ENCODE results near the gene NID2.

Gene NID2

DNA sequence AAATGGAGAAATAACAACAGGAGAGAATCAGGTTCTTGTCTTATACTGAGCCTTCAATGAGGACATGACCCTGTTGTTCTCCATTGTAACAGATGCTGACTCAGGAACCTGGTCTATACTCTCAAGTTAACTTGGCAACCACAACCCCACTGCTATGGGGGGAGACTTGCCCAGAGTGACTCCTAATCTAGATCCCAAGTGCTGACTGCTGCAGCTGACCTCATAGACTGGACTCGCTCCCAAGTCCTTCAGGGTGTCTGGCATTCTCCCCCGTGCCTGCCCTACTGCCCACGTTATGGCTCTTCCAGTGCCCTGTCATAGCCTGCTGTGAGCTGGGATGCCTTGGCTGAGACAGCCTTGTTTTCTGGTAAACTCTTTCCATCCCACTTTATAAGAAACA lies 37.1 kb downstream of the NID2 start:
- DNase-seq (ENCODE audit: low read depth in 2 of 3, low spot score in 2 of 3), result no peak

GRCh38 chr14:52029881-52030280 lies 39.0 kb downstream of the NID2 start:
- no peak for DNase-seq (ENCODE audit: low read depth in 2 of 3, low spot score in 2 of 3)

- DNase-seq (ENCODE audit: low read depth in 2 of 3, low spot score in 2 of 3), result no peak
These were observed 42.0 kb downstream of the NID2 start for GRCh38 chr14:52026901-52027300.

GRCh38 chr14:52026017-52026660 lies 42.7 kb downstream of the NID2 start:
- no peak for DNase-seq (ENCODE audit: low read depth in 2 of 3, low spot score in 2 of 3)

DNA sequence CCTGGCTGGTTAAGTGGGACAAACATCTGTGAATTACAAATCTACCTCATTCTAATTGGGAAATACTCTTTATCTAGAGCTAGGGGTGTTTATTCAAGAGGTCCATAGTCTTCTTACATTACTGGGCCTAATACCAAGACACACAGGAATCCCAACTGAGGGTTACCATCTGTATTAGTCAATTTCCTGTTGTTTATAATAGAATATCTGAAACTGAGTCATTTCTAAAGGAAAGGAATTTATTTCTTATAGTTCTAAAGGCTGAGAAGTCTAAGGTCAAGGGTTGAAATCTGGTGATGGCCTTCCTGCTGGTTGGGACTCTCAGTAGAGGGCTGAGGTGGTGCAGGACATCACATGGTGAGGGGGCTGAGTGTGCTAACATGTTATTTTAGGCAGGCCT lies 43.5 kb downstream of the NID2 start:
- no peak for DNase-seq (ENCODE audit: low read depth in 2 of 3, low spot score in 2 of 3)

DNA sequence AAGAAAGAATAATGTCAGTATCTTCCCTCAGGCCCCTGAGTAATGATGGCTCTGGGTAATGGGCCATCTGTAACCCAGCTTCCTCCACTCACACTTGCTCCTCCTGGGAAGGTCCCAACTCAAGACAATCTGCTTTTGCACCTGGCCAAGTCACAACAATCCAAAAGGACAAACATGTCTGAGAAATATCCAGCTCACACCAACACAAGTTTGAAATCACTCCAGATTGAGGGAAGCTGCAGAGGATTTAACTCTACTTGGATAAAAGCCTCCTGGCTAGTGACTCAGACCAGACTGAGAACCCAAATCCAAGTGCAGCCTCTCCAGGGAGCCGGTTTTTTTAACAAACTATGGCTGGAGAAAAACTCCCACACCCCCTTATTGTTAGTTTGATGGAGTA lies 45.3 kb downstream of the NID2 start:
- no peak for DNase-seq (ENCODE audit: low read depth in 2 of 3, low spot score in 2 of 3)

DNA sequence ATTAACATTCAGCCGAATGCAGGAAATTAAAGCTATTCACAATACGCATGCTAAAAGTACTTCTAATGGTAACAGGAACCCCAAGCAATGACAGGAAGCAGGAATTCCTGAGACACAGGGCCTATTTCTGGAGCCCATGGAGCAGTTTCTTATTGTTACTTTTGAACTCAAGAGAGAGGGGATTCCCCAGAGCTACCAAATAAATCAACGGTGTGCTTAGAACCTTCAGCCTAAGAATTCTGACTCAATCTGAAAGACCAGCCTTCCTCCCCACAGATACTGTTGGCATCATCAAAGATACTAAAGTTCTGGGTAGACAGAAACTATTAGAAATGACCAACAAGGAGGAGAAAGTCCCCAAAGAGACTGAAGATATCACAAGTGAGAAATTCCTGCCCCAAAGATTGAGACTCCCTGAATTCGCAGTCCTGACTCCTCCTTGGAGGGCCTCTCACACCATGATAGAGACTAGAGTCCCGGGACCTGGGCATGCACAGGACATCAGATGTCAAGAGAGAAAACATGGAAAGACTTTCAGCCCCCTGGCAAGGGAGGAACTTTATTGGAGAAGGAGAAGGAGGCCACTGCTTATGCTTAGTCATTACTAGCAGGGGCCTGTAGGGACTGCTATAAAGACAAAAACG lies 46.8 kb downstream of the NID2 start:
- DNase-seq (ENCODE audit: low read depth in 2 of 3, low spot score in 2 of 3), result no peak

DNA sequence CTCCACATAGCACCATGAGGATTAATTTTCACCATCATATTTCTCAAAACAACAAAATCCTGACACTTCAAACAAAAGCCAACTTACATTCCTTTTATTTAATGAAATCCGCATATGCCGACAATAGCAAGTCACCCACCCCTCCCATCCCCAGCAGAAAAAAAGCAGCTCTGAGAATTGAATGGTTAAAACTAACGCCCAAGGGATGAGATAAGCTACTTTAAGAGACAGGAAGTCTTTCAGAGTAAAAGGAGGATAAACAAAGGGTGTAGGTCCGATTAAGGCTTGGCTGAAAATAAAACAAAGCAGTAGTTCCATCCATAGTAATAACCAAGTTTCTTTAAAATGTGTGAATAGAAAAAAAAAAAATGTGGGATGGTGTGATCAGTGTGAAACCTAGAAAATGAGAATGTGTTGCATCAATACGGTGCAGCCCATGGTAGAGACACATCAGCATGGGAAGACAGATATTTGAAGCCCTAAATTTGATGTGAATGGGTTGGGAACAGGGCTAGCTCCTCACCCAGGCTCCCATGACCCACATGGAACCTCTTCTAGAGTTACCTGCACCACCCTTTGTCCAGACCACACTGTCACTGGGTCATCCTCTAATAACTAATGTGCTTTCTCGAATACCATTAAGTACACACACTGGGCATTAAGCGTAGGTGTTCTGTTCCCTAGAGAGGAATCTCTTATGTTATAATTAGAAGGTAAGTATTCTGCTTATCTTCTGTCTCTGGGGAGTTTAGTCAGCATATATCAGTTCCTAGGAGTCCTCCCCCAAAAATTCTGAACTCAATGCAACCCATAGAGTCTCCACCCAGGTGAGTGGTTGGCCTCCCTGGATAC lies 47.8 kb downstream of the NID2 start:
- DNase-seq (ENCODE audit: low read depth in 2 of 3, low spot score in 2 of 3), result no peak

DNA sequence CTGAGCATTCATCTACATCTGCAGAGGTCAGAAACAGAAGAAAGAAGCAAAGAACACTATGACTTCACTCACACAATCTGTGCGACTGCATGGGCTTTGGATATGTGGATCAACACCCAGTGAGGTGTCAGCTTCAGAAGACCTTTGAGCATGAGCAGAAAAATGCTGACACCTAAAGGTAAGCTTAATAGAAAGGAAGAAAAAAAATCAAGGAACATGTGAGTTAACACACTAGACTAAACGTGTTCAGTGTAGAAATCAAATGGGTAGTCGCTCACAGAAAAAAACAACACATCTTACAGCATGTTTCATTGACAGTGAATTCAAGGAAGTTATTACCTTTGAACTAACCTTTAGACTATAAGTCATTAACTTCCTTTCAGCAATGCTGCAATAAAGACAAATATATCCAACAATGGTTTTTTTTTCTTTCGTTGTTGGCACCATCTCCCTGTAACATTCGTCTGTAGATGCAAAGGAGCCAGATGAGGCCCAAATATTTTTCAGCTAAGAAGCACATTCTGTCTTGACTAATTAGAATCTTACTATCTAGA lies 48.6 kb downstream of the NID2 start:
- DNase-seq (ENCODE audit: low read depth in 2 of 3, low spot score in 2 of 3), result no peak

GRCh38 chr14:52018970-52019369 lies 49.9 kb downstream of the NID2 start:
- no peak for DNase-seq (ENCODE audit: low read depth in 2 of 3, low spot score in 2 of 3)

DNA sequence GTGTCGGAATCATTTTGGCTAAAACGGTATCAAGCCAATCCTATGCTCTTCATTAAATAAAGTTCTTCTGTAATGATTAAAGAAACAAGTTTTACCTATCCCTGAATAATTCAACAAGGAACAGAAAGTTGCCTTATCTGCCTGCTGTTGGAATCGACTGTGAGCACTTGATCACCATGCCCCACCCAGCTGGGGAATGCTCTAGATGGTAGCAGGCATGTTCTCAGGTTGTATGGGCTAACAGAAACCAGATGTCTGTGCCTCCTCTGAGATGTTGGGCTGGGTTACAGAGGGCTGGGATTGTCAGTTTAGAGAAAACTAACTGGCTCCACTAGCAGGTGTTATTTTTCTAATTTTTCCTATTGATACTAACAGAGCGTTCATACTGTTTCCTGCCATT lies 50.6 kb downstream of the NID2 start:
- DNase-seq (ENCODE audit: low read depth in 2 of 3, low spot score in 2 of 3), result no peak

- DNase-seq (ENCODE audit: low read depth in 2 of 3, low spot score in 2 of 3), result no peak
These were observed 53.3 kb downstream of the NID2 start for GRCh38 chr14:52015411-52016030.

- DNase-seq (ENCODE audit: low read depth in 2 of 3, low spot score in 2 of 3), result no peak
These were observed 54.1 kb downstream of the NID2 start for GRCh38 chr14:52014601-52015267.

DNA sequence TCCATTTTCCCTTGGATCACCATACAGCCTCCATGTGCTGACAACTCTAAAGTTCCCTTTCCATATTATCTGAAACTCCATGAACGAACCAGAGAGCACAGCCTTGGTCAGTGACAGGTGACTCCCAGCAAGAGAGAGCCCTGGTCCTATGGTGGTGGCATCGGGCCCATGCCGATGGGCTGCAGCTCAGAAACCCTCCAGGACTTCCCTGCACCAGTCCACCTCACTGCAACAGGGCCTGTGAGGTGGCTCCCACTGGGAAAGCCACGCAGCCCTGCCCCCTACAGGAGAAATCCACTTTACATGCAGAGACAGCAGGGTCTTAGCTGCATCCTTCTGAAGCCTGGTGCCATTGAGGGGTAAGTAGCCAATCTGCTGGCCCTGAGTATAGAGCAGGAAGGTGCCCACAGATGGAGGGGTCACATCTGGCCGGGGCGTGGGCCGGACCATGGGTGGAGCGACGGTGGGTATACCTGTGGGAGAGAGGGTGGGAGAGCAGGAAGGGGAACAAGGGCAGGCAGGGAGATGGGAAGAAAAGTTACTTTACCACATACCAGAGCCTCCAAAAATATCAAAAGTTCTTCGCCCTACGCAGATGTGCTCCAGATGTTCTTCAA lies 54.8 kb downstream of the NID2 start:
- DNase-seq (ENCODE audit: low read depth in 2 of 3, low spot score in 2 of 3), result no peak

DNA sequence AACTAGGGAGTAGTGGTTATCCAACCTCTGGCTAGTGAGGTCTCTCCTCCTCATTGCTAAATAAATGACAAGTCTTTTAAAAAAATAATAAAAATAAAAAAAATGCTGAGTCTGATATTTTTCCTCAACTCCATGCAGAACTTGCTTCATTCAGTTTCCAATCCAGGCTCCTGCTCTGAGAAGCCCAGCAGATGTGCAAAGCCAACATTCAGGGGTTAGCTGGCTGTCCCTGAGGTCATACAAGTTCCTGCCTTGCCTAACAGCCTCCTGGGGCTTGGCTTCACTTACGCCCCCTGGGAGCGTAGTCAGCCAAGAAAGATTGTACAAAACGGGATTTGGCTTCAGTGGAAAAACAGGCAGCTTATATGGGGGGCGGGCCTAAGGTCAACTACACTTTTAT lies 56.2 kb downstream of the NID2 start:
- no peak for DNase-seq (ENCODE audit: low read depth in 2 of 3, low spot score in 2 of 3)

- DNase-seq (ENCODE audit: low read depth in 2 of 3, low spot score in 2 of 3), result no peak
These were observed 57.3 kb downstream of the NID2 start for GRCh38 chr14:52011523-52011922.

- DNase-seq (ENCODE audit: low read depth in 2 of 3, low spot score in 2 of 3), result no peak
These were observed 58.6 kb downstream of the NID2 start for GRCh38 chr14:52010173-52010693.

- no peak for DNase-seq (ENCODE audit: low read depth in 2 of 3, low spot score in 2 of 3)
These were observed 60.7 kb downstream of the NID2 start for GRCh38 chr14:52008136-52008535.

DNA sequence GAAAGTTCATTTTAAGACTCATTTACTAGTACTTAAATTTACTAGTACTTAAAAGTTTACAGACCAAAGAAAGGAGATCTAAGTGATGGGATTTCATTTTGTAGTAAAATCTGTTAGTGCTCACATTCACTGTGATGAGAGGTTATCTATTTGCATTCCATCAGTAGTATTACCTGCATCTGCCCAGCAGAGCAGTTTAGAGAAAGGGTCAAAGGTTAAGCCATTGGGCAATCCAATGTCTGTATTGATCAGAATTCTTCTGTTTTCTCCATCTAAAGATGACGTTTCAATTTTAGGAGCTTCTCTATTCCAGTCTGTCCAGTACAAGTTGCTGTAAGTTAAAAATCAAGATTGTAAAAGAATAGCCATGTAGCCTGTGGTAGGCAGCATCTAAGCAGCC lies 61.2 kb downstream of the NID2 start:
- DNase-seq (ENCODE audit: low read depth in 2 of 3, low spot score in 2 of 3), result no peak

DNA sequence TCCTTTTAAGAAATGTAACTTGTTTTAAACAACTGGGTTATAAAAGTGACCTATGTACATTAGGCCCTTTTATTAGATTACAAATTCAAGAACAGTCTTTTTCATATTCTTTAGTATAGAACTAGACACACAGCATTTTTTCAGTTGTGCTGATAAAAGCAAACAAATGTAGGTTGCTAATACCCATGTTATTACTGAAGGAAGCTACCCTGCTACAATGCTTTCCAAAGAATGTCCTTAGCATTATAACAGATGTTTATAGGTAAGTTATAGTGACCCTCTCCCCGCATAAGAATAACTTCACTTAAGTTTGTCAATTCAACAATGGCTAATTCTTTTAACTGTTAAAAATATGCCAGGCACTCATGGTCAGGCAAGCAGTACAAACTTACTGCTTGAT lies 61.6 kb downstream of the NID2 start:
- no peak for DNase-seq (ENCODE audit: low read depth in 2 of 3, low spot score in 2 of 3)

Measured in activated CD8-positive, alpha-beta memory T cell treated with anti-CD3 and anti-CD28 coated beads for 48 hours (primary cell).